HG02870 (cell line): ENCODE data around the gene GLIS1.
A peak's percentile ranks its signal among the peaks of the same experiment; 100 is the strongest.
"Not testable (repeated sequence)": the region's sequence is repeated elsewhere in the genome, so short reads cannot be mapped to it uniquely, and the experiment has no call there.

Source experiments
- ATAC-seq: cut with Tn5 transposase; IDR thresholded peaks from one replicate; pipeline ENCODE4 v1.9.1; 2021; ENCODE audit warnings: mild to moderate bottlenecking, moderate library complexity; ENCODE audit not compliant: unreplicated experiment

Gene GLIS1

DNA sequence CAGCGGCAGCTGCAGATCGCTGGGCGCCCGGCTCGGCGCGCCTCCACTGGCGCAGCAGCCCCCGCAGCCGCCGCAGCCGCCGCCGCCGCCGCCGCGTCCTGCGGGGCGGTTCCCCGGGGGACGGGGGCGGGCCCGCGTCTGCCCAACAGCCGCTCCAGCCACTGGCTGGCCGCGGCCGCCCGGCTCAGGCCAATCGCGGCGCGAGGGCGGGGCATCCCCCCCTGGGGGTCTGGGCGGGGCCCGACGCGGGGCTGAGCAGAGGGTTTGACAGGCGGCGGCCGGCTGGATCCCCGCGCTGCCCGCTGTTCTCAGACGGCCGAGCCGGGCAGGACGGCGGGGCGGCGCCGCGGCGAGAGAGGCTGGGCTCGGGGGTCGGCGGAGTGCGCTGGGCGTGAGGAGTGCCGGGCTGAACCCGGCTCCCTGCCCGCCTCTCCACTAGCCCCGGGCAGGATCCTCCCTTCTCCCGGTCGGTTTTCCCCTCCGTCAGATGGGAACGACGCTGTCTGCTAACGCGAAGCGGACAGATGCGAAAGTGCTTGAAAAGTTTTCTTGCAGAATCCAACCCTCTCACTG lies at the start of gene GLIS1:
Gene GLIS1 (minus strand): TSS at position 56 of the 573 bp plus-strand sequence. CDS start 1,100 bp downstream, outside the sequence.
- peak; percentile 89 for ATAC-seq

DNA sequence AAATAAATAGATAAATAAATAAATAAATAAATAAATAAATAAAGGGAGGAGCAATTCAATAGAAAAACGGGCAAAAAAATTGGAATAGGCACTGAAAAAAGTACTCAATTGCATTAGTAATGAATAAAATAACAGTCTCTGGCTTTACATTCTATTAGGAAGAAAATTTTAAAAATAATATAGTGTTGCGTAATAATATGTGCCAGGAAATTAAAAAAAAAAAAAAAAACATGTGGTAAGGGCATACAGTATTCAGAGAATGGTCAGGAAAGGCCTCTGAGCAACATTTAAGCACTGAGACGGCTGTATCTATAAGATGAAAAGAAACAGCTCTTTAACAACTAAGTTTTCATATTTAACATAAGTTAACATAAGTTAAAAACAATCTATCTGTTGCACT lies 48.7 kb upstream of the GLIS1 start:
- no peak for ATAC-seq

DNA sequence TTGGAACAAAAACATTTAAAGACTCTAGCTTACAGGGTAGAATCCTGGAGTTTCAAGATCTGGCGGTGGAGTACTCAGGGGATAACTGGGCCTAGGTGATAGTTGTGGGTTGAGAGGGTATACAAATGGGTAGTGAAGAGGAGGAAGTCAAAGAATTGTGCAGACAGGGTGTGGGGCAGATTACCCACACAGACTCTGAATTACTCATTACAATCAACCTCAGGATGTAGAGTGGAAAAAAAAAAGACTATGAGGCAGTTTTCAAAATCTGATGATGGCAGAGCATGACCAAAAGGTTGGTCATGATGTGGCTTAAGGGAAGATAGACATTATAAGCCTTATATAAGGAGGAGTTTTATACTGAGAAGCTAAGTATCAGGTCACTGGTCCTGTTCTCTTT lies 44.1 kb upstream of the GLIS1 start:
- ATAC-seq: no peak

DNA sequence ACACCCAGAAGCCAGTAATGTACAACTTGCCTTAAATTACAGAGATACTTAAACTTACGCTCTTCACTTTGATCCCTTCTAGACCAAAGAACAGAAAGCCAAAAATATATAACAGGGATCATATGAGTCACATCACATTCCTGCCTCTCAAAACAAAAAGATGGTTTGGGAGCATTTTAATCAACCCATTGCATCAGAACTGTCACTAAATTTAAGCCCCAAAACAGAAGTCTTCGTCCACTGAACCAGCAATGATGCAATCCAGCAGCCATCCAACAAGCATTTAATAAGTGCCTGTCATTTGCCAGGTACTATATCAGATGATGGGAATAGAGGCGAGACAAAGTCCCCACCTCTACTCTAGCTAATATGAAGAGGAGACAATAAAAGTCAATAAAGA lies 42.7 kb upstream of the GLIS1 start:
- no peak for ATAC-seq

DNA sequence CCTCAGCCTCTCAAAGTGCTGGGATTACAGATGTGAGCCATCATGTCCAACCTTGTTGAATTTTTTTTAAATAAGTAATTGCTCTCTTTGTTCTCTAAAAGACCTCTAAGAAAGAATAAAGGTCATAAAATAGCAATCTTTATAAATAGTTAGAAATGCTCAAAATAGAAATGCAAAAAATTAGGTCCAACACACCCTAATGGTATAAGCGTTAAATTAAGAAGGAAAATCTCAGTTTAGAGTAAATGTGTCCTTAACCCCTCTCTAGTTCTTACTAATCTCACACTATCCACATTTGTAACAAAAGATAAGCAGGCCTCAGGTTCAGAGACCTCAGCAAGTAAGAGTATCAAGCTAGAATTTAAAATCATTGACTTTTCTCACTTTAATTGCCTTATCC lies 38.3 kb upstream of the GLIS1 start:
- ATAC-seq: no peak

DNA sequence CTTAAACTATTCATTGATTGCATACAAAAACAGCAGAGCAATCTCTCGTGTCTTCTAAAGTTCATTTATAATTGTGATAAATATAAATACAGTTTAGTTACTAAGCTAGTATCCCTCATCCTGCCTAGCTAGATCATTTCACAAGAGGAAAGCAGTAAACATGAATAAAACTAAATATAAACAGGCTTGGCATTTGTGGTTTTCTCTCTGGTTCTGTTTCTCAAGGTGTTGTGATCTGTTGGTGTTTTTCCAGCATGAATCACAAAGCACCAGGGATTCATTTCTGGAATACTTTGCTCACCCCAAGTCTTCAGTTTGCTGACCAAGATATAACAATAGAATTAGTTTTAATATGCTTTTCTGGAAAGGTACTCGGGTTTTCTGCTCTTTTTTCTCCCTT lies 32.7 kb upstream of the GLIS1 start:
- no peak for ATAC-seq

DNA sequence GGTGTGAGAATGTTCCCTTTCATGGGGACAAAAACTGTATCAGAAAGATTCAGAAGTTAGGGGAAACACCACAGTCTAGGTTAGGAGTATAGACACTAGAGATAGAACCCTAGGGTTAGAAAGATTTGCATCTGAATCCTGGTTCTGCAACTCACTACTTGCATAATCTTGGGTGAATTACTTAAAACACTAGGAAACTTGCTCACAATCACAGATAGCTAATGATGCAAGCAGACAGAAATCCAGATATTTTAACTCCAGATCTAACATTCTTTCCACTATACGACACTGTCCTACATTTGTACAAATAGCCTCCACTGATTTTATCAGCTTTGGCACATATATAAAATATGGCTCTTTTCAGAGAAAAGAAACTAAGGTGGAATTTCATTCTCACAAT lies 30.8 kb upstream of the GLIS1 start:
- ATAC-seq: no peak

DNA sequence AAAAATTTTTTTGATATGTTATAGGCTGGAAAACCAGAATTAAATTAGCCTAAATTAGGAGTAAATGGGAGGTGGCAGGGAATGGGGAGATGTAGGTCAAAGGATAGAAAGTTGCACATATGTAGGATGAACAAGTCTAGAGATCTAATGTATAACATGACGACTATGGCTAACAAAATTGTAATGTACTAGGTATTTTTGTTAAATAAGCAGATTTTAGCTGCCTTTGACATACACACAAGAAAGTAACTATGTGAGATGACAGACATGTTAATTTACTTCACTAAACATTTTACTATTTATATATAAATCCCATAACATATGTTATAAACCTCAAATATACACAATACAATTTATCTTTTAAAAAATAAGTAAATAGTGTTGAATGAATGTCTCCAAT lies 30.2 kb upstream of the GLIS1 start:
- ATAC-seq: no peak

DNA sequence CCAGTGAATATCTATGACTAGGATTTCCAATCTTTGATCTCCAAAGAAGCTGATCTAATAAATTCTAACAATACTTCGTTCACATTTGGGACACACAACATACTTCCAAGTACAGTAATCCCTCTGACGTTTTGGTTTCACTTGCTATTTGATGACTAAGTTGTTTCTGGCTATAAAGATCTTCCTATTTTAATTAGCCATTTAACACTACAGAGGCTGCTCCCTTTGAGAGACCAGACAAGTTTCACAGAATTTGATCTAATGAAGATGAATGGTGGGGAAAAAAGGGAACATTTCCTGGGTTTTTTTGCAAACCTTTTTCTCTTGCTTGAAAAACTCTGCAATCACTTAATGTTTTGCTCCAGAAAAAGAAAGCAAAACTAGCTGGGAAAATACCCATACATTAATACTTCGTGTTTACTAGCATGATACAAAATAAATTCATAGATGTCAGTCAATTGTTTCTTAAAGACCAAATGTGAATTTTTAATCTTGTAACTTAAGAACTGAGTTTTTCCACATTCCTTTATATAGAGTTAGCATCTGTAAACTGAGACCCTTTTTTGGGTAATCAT lies 28.0 kb upstream of the GLIS1 start:
- ATAC-seq: no peak

DNA sequence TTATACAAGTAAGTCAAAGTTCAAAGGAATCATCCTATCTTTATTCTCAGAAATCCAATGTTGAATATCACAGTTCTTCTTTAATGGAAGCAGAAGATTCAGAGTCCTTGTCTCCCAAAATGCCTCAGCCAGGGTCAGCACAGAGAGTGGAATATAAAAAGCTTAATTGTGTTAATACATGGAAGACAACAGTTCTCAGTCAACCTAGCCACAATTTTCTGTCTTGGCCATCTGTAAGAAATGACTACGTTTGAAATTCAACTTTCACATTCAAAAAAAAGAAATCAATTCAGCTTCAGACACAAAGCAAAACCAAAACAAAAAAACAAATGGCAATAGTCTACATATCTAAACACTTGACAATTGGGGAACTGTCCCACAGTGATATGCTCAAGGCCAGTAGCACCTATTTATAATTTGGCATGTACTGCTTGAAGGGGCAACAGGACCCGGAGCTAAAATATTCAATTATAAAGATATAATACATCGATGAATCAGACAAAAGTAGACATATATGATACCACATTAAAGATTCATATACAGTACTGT lies 27.3 kb upstream of the GLIS1 start:
- no peak for ATAC-seq

DNA sequence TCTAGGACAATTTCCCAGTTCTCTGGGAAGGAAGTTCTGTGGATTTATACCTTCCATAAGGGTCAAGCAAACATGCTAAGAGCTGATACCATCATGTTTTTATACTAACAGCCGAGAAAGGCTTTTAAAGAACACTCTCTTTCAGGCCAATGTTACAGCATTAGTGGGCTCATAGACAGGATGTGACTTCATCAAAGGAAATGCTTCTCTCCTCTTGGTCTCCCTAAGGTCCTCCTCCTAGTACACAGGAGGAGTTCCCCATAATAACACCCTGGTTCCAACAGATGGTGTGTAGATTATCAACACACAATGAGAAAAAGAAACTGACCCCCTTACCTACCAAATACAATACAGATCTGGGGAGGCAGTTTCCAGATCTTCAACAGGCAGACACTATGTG lies 26.7 kb upstream of the GLIS1 start:
- no peak for ATAC-seq

DNA sequence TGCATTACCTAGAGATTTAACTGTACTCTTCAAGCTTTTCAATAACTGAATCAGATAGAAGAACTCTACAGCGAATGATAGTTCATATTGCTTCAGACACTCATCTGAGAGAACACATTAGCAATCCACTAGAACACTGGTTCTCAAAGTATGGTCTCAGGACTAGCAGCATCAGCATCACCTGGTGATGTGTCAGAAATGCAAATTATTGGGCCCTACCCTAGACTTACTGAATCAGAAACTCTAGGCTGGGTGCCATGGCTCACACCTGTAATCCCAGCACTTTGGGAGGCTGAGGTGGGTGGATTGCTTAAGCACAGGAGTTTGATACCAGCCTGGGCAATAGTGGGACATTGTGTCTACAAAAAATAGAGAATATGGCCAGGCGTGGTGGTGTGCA lies 24.9 kb upstream of the GLIS1 start:
- ATAC-seq: no peak

DNA sequence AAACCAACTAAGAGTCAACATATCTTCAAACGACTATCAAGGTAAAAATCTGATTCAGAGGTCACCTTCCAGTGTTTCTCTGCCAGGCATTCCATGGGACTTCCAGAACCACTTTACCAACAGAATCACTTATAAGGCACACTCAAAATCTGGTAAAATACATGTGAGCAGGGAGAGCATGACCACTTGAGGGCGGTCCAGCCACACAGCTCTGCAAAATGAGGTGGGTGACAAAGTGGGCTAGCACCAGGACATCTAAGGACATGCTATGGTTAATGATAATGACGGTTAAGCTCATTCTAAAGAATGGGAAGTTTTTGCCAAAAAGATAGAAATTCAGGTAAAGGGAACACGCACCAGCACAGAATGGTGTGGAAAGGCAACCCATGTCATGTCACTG lies 24.5 kb upstream of the GLIS1 start:
- no peak for ATAC-seq

DNA sequence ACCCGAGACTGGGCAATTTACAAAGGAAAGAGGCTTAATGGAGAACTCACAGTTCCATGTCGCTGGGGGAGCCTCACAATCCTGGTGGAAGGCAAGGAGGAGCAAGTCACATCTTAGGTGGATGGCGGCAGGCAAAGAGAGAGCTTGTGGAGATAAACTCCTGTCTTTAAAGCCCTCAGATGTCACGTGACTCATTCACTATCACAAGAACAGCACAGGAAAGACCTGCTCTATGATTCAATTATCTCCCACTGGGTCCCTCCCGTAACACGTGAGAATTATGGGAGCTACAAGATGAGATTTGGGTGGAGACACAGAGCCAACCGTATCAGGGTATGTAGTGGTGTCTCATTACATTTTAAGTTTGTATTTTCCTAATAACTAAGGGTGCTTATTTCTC lies 21.5 kb upstream of the GLIS1 start:
- not testable (repeated sequence) for ATAC-seq

DNA sequence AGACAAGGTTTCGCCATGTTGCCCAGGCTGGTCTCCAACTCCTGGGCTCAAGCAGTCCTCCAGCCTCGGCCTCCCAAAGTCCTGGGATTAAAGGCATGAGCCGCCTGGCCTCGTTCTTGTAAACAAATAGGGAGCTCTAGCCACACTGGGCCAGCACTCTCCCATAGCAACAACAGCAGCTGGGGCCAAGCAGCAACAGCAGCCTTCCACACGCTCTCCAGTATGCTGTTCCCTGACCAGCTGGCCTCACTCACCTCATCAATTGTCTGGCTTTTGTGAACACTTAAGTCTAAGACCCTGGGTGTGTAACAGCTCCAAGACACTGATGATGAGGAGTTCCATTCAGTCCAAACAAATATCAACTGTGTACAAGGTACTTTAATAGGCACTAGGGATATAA lies 16.9 kb upstream of the GLIS1 start:
- no peak for ATAC-seq

DNA sequence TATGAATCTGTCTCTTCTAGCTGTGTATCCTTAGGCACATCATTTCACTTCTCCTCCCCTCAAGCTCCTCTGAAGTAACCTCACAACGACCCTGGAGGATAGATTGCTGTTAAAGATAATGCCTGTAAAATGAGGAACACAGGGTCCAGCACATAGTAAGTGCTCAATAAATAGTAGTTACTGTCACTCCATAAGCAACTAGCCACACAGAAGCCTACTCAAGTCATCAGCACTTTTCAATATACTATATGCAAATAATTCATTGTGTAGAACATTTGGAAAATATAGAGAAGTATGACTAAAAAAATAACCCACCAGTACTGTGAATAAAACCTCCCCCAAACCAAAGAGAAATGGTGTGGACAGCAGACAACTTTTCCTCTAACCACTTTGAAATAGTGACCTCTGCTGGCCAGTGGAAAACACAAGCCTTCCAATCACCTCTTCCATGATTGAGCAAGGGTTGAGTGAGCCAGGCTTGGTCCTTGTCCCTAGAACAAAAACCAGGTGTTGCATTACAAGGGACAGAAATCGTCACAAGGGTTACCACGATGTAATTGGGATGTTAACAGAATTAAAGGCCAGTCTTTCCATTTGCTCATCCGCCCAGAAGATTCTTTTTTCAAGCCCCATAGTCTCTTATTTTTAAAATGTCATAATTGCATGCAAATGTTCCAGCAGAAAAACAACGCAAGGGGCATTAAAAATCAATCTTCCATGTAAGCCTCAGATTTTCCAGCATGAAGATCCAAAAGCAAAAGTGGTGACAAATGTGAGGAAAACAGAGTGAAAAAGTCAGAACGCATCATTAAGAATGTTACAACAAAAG lies 15.7 kb upstream of the GLIS1 start:
- no peak for ATAC-seq

DNA sequence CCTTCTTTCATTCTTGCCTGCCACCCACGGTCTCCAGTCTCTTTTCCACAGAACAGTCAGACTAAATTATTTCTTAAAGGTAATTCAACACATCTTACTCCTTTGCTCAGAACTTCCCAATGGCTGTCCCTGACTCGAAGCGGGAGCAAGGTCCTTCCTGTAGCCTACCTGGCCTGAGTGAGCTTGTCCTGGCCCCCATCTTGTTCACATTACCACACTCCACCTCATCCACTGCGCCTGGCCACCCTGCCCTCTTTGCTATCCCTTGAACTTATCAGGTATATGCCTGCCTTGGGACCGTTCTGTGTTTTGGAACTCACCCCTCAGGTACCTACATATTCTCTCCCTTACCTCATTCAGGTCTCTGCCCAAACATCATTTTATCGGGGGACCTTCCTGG lies 13.3 kb upstream of the GLIS1 start:
- ATAC-seq: no peak

DNA sequence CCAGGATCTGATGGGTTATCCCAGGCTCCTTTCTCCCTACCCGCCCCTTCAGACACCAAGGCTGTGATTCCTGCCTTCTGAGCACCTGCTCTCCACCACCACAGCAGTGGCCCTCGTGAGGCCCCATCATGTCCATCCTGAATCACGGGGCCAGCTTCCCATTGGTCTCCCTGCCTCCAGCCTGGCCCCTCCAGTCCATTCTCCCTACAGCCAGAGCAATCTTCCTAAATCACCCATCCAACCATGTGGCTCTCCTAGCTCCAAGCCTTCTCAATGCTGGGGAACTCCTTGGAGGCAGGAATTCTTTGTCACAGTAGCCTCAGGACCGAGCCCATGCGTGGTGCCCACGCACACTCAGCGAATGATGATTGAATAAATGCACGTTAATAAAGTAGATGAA lies 8.9 kb upstream of the GLIS1 start:
- ATAC-seq: no peak

DNA sequence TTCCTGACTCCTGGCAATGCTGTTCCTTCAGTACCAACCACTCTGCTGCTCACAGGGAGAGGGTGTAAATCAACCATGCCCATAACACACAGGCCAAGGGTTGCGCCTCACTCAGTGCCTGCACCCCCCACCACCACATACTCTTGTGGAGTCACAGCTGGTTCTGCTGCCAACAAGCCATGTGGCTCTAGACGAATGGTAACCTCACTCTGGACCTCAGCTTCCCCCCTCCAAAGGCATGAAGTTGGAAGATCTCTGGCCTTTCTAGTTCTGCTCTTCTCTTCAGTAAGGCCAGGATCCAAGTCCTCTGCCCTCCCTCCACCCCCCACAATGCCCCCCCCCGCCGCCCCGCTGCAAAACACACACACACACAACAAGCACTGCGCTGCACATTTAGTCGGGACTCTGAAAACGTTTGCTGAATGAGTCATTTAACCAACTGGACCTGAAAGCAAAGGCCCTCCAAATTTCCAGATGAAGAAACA lies 1.7 kb upstream of the GLIS1 start:
- no peak for ATAC-seq

DNA sequence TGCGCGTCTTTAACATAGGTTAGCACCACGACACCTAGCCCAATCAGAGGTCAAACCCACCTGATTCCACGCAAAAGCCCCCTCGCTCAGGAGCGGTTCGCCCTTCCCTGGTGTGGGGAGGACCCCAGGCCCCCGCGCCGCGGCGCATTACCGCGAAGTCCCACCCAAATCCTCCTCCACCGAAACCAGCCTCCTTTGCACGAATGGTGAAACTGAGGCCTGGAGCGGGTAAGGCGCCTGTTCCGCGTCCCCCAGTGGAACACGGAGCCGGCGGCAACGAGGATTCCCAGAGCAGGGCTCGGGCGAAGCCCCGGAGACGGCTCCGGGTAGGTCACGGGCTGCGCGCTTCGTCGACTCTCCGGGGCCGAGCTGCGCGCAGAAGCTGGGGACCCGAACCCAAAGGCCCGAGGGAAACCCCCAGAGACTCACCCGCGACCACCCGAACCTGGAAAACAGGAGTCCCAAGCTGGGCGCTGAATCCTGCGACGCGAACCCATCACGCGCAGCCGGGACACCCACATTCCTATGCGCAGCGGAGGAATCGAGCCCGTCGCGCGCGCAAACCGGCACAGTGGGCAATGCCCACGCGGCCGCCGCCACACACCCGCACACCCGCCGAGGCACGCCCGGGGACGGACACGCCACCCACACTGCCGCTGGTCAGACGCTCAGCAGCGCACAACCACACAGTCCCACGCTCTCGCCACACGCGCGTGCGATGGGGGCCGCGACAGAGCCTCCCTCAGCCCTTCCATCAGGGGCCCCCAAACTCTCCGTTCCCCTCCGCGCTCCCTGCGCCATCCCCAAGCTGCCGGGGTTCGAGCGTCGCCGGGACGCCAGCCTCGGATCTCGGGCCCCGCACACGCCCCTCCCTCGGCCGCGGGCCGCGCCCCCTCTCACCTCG lies 507 bp downstream of the GLIS1 start:
- ATAC-seq: peak; percentile 23

DNA sequence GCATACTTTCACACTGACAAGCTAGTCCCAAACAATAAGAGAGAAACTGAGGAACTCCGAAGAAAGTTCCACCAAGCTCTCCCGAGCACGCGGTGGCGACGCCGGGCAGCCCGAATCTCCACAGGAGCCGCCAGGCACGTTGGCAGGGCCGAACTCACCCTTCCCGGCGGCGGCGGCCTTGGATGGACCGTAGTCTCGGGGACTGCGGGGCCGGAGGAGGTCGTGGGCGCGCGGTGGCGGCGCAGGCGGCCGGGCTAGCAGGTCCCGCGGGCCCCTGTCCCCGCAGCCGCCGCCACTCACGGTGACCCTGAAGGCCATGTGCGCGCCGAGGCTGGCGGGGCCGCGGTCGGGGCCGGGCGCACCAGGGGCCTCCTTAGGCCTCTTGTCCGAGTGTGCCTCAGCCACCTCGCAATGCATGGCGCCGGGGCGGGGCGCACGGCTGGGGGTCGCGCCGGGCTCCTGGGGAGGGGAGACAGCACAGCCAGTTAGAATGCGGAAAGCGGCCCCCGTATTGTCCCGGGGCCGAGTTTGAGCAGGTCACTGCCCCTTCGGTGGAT lies 1.2 kb downstream of the GLIS1 start:
- no peak for ATAC-seq
